ENCODE measurements around the gene HACD2.

HACD2 gene

DNA sequence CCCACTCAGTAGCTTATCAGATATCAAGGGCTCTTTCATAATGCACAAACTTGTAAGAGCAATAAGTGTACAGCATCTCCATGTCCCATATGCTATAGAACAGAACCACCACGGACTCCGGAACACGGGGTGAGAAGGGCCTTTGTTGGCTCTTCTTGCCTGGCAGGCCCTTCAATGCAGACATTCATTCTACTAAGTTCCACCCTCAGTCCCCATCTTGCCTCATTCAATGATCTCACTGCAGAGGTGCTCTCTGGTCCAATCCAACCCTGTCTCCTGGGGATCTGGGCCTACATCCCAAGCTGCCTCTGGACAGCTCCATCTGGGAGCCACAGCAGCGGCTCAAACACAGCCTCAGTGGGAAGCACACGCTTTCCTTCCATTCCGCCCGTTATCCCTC is 16.8 kb downstream of the HACD2 start:
- DNase-seq: no peak

DNA sequence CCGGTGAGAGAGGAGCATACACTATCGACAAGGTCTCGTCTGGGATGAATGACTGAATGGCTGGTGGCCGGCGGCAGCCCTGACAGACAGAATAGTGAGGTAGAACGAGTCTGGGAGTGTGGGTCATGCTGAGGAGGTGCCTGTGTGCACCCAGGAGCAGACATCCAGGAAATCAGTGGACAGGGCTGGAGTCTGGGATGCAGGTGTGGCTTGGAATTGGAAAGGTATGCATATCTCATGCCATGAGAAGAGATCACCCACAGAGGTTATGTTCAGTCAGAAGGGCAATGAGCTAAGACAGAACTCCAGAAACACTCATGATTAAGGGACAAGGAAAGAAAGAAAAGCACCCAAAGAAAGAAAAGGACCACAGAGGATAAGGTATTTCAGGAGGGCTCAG is 20.8 kb downstream of the HACD2 start:
- no peak for DNase-seq

- no peak for DNase-seq
Observed at GRCh38 chr3:123562547-123562946, 22.3 kb downstream of the HACD2 start.

DNA sequence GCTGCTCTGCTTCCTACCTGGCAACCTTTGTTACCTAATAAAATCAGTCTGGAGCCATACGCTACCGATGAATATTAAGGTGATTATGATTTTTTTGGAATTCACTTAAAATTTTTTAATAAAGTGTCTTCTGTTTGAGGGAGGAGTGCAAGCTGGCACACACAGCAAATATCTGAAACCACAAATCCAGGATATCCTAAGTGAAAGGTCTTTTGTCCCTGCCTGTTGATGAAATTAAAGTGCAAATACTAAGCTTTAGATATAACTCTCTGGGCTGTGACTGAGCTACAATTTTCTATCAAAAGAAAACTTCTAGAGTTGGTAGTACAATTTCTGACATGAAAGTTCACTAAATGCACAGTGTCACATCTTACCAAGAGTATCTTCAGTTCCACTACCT is 23.7 kb downstream of the HACD2 start:
- DNase-seq: no peak

GRCh38 chr3:123559040-123559861 is 25.6 kb downstream of the HACD2 start:
- DNase-seq: no peak

DNA sequence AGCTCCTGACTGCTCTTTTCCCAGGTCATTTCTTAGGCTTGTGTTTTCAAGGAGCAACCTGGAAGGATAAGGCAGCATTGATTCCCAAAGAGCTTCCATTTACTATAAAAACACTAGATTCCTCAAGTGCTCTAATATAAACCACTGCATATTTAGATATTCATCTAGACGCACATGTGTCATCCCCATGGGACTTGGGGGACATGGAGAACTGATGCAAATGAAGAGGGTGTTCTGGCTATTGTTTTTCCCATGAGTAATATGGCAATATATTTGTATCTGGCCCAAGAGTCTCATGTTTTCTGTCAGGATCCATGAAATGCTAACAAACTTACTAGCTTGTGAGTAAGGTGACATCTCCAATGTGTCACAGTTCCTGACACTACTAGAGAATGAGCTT is 31.3 kb downstream of the HACD2 start:
- DNase-seq: no peak

GRCh38 chr3:123552768-123553167 is 32.1 kb downstream of the HACD2 start:
- no peak for DNase-seq

- DNase-seq: no peak
Observed at GRCh38 chr3:123552095-123552714, 32.6 kb downstream of the HACD2 start.

- DNase-seq: no peak
Observed at GRCh38 chr3:123547881-123548519, 36.9 kb downstream of the HACD2 start.

GRCh38 chr3:123546133-123546755 is 38.6 kb downstream of the HACD2 start:
- DNase-seq: no peak

GRCh38 chr3:123543950-123544349 is 40.9 kb downstream of the HACD2 start:
- no peak for DNase-seq

DNA sequence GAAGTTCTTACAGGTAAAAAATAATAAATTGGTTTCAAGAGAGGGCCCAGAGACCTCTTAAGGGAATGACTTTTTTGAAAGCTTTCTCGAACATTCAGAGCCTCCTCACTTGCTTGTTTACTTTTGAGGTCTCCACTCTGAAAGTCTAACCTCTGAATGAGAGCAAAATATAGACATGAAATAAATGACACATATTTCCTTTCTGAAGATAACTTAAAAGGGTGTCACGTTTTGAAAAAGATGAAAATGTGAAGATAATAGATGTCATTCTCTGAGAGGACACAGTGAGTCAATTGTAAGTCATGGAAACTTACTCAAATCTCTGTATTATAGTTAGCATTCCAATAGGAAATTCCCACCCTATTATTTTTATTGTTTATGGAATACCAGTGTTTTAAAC is 44.6 kb downstream of the HACD2 start:
- DNase-seq: no peak

- no peak for DNase-seq
Observed at GRCh38 chr3:123536153-123536895, 48.5 kb downstream of the HACD2 start.

DNA sequence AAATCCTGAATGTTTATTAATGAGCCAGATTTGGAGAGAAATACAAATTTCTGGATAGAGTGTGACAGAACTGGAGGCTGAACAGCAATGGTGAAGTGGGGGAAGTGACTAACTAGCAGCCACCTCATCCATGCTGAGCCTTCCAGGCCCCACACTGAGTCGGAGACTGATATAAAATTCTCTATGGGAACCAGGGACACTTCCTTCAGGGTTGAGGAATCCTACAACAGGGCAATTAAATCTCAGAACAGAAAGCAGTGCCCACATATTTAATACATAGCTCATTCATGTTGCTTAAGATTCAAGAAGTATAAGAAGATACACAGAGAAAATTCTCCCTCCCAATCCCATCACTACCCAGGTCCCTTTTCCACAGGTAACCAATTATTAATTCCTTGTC is 49.3 kb downstream of the HACD2 start:
- no peak for DNase-seq

DNA sequence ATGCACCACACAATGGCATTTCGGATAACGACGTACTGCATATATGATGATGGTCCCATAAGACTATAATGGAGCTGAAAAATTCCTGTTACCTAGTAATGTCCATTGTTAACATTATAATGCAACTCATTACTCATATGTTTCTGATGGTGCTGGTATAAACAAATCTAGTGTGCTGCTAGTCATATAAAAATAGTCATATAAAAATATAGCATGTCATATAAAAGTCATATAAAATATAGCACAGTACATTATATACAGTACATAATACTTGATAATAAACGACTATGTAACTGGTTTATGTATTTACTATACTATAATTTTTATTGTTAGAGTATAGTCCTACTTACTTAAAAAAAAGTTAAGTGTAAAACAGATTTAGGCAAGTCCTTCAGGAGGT is 50.6 kb downstream of the HACD2 start:
- DNase-seq: no peak

DNA sequence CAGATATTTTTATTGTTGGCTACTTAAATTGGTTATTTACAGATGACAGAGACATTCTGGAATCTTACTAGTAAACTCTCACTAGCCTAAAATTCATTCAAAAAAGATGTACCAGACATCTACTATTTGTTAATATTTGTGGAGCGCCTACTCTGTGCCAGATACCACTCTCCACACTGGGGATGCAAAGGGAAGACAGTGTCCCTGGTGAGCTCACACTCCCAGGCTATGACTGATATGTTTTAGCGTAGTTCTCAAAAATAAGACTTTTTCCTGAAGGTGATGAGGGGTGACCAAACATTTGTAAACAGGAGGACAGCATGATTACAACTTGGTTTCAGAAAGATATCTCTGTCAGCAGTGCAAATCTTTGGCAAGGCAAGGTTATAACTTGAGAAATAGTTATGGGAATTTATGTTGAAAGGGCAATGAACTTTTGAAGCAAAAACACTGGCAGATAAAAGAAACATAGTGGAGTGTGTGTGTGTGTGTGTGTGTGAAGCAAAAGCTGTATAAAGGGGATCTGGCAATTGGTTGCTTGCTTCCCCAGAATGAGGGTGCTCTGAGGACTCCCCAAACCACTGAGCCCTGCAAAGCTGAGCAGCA is 51.2 kb downstream of the HACD2 start:
- no peak for DNase-seq

DNA sequence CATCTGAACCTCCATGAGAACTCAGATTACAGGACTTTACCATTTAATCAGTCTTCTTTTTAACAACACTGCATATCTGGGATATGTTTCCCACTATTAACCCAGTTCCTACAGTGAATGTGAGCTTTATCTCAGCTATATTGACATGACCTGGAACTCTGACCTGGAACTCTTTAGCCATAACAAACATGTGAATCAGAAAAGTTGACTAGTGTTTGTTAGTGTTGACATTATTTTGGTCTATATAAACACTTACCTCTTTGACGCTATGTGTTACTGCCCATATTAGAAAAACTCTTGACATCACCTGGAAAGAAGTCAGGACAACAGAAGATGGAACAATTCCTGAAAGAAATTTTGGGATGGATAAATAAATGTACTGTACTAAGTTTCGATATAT is 56.7 kb downstream of the HACD2 start:
- DNase-seq: no peak

- DNase-seq: no peak
Observed at GRCh38 chr3:123527046-123527445, 57.8 kb downstream of the HACD2 start.

DNA sequence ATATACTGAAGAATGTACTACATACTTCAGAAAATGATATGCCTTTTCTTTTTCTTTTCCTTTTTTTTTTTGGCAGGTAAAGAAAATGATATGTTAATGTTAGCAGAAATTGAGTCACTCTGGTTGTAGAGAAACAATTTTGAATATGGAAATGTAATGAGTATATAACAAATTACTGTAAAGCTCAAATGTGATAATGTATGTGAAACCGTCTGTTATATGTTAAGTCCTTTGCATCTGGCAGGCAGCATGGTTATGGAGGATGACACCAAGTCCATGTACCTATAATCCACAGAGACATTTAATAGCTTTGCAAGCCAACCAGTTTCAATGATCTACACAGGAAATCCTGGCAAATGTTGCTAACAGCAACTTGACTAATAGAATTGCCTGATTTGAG is 58.4 kb downstream of the HACD2 start:
- DNase-seq: no peak

GRCh38 chr3:123525433-123525832 is 59.4 kb downstream of the HACD2 start:
- no peak for DNase-seq

GRCh38 chr3:123524981-123525380 is 59.9 kb downstream of the HACD2 start:
- DNase-seq: no peak

DNA sequence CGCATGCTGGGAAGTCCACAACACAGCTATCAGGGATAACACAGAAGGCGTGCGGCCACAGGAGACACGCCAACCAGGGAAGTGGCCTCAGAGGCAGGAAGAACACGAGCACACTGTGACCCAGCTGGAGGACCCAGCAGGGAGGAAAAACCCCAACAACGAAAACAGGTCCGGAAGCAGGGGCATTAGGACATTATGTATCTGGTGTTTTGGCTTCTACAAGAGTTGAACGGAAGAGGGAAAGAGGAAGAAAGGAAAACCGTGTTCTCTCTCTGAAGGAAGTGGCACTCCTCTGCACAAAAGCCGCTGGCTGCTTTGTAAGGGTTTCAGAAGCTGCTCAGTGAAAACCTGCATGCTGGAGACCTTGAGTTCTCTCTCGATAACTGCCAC is 61.8 kb downstream of the HACD2 start:
- no peak for DNase-seq
